ENCODE results near the gene MDP1.
A peak's percentile ranks its signal among the peaks of the same experiment; 100 is the strongest.
"Not testable (repeated sequence)": the region's sequence is repeated elsewhere in the genome, so short reads cannot be mapped to it uniquely, and the experiment has no call there.

The MDP1 gene

GRCh38 chr14:24250354-24250753 is 34.5 kb upstream of the MDP1 start:
- no peak for DNase-seq (ENCODE audit: low read depth)

- no peak for DNase-seq (ENCODE audit: low read depth)
Measured at GRCh38 chr14:24249230-24250021, 33.6 kb upstream of the MDP1 start.

- DNase-seq (ENCODE audit: low read depth), result no peak
Measured at GRCh38 chr14:24247422-24247821, 31.6 kb upstream of the MDP1 start.

GRCh38 chr14:24246765-24247212 is 30.9 kb upstream of the MDP1 start:
- DNase-seq (ENCODE audit: low read depth), result no peak

- not testable (repeated sequence) for DNase-seq (ENCODE audit: low read depth)
Measured at GRCh38 chr14:24245350-24245749, 29.5 kb upstream of the MDP1 start.

GRCh38 chr14:24243336-24243836 is 27.5 kb upstream of the MDP1 start:
- no peak for DNase-seq (ENCODE audit: low read depth)

GRCh38 chr14:24241829-24242443 is 26.1 kb upstream of the MDP1 start:
- peak; percentile 92 for DNase-seq (ENCODE audit: low read depth)

- DNase-seq (ENCODE audit: low read depth), result no peak
Measured at GRCh38 chr14:24240110-24240918, 24.4 kb upstream of the MDP1 start.

- DNase-seq (ENCODE audit: low read depth), result no peak
Measured at GRCh38 chr14:24238527-24239037, 22.7 kb upstream of the MDP1 start.

- no peak for DNase-seq (ENCODE audit: low read depth)
Measured at GRCh38 chr14:24238123-24238522, 22.3 kb upstream of the MDP1 start.

- no peak for DNase-seq (ENCODE audit: low read depth)
Measured at GRCh38 chr14:24237463-24237955, 21.6 kb upstream of the MDP1 start.

GRCh38 chr14:24236689-24237462 is 21.0 kb upstream of the MDP1 start:
- no peak for DNase-seq (ENCODE audit: low read depth)

GRCh38 chr14:24235804-24236688 is 20.2 kb upstream of the MDP1 start:
- no peak for DNase-seq (ENCODE audit: low read depth)

- no peak for DNase-seq (ENCODE audit: low read depth)
Measured at GRCh38 chr14:24234095-24235005, 18.5 kb upstream of the MDP1 start.

- no peak for DNase-seq (ENCODE audit: low read depth)
Measured at GRCh38 chr14:24233538-24233866, 17.6 kb upstream of the MDP1 start.

- DNase-seq (ENCODE audit: low read depth), result no peak
Measured at GRCh38 chr14:24232645-24233537, 17.0 kb upstream of the MDP1 start, which contains the start of gene GMPR2. Gene GMPR2 (plus strand): TSS chr14:24232929. CDS start chr14:24233254, 325 bp downstream.

- DNase-seq (ENCODE audit: low read depth), result peak; percentile 85
Measured at GRCh38 chr14:24232121-24232644, 16.3 kb upstream of the MDP1 start, which contains the start of gene NEDD8. Gene NEDD8 (minus strand): TSS chr14:24232367. CDS start chr14:24232267, 100 bp downstream.
